ENCODE data around the gene KRTAP4-12. TPM values are rescaled to one million over a fixed set of nuclear protein-coding genes. Genes with fewer than 3 reads are reported as not detected.

The KRTAP4-12 gene
- polyA plus RNA-seq, 1 donor from 2014 or later, result not detected

GRCh38 chr17:41147531-41148204 lies 23.7 kb upstream of the KRTAP4-12 start:
- Histone ChIP-seq H3K79me2 (replicated peaks; ENCODE audit: insufficient read depth, low read length) (no peaks in the 10 kb centered on the region), H3K27me3 (ENCODE audit: insufficient read depth, low read depth, low read length) (no peaks in the 10 kb centered on the region), H3F3A (ENCODE audit: insufficient read depth, low read length, poor library complexity, severe bottlenecking) (no peaks in the 10 kb centered on the region), H3K9me3 (ENCODE audit: low read length) (no peaks in the 10 kb centered on the region), H3K9ac (ENCODE audit: low read length) (no peak overlapping the region), H3K4me2 (ENCODE audit: low read length) (no peak overlapping the region), H3K9me2 (ENCODE audit: insufficient read depth, low read length) (no peaks in the 10 kb centered on the region), H2AFZ (ENCODE audit: low read depth, low read length) (no peak overlapping the region), H4K20me1 (ENCODE audit: insufficient read depth) (no peaks in the 10 kb centered on the region), H3K36me3 (ENCODE audit: insufficient read depth, low read length) (no peaks in the 10 kb centered on the region), H3K27ac (ENCODE audit: low read length) (no peak overlapping the region), H3K4me3 (ENCODE audit: low read length) (no peak overlapping the region)
- TF ChIP-seq EZH2 (IDR thresholded peaks at IDR 0.05; ENCODE audit: borderline replicate concordance, insufficient read depth, low read length, poor library complexity, severe bottlenecking) (no peak), SMC3 (conservative IDR thresholded peaks at IDR 0.05; ENCODE audit: poor library complexity) (no peak), RAD21 (conservative IDR thresholded peaks at IDR 0.05) (no peak), MXI1 (conservative IDR thresholded peaks at IDR 0.05; ENCODE audit: poor library complexity, severe bottlenecking) (no peak), EP300 (conservative IDR thresholded peaks at IDR 0.05; ENCODE audit: poor library complexity, severe bottlenecking) (no peak), REST (IDR thresholded peaks at IDR 0.05; ENCODE audit: borderline replicate concordance) (no peak), CTCF (IDR thresholded peaks at IDR 0.05; ENCODE audit: poor library complexity, severe bottlenecking) (no peak), TAF1 (IDR thresholded peaks at IDR 0.05; ENCODE audit: low read depth) (no peak), POLR2AphosphoS5 (IDR thresholded peaks at IDR 0.05) (no peak)

- no peak overlapping the region for H2AFZ ChIP-seq (ENCODE audit: low read depth, low read length)
- H3K79me2 ChIP-seq (replicated peaks; ENCODE audit: insufficient read depth, low read length), result no peaks in the 10 kb centered on the region
- no peak overlapping the region for H3K27ac ChIP-seq (ENCODE audit: low read length)
- no peaks in the 10 kb centered on the region for H3F3A ChIP-seq (ENCODE audit: insufficient read depth, low read length, poor library complexity, severe bottlenecking)
- no peak overlapping the region for H3K9ac ChIP-seq (ENCODE audit: low read length)
- H3K36me3 ChIP-seq (ENCODE audit: insufficient read depth, low read length), result no peaks in the 10 kb centered on the region
- no peaks in the 10 kb centered on the region for H3K27me3 ChIP-seq (ENCODE audit: insufficient read depth, low read depth, low read length)
- peaks cover under 1% of the 10 kb centered on the region for H3K9me3 ChIP-seq (ENCODE audit: low read length)
- no peaks in the 10 kb centered on the region for H4K20me1 ChIP-seq (ENCODE audit: insufficient read depth)
- H3K4me2 ChIP-seq (ENCODE audit: low read length), result no peak overlapping the region
- H3K9me2 ChIP-seq (ENCODE audit: insufficient read depth, low read length), result no peaks in the 10 kb centered on the region
- no peak for TF ChIP-seq POLR2AphosphoS5 (IDR thresholded peaks at IDR 0.05)
- no peak for TF ChIP-seq MXI1 (conservative IDR thresholded peaks at IDR 0.05; ENCODE audit: poor library complexity, severe bottlenecking)
- no peak for TF ChIP-seq CTCF (IDR thresholded peaks at IDR 0.05; ENCODE audit: poor library complexity, severe bottlenecking)
- no peak overlapping the region for H3K4me3 ChIP-seq (ENCODE audit: low read length)
These were observed 21.3 kb upstream of the KRTAP4-12 start for GRCh38 chr17:41145261-41145660.

All from neural cell (in vitro differentiated cells).